ENCODE measurements around the gene ALDH7A1.

Gene ALDH7A1

DNA sequence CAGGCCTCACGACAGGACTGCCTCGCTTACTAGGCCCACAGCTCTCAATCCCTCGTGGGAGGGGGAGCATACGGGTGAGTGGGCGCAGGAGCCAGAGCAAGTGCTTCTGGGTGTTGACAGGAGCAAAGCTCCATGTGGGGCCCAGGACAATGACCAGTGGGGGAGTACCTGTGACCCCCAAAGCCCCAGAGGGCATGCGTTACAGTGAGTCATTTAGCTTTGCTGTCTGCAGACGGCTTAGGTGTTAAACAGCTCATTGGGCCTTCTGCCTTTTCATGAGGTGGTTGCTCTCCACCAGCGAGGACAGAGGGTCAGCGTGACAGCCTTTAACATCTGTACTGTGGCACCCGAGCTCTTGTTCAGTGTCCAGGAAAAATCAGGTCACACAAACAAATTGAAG is 93.6 kb downstream of the ALDH7A1 start:
- H3K27ac ChIP-seq: no peak overlapping the region
- no peak for TF ChIP-seq CTCF (conservative IDR thresholded peaks at IDR 0.05; ENCODE audit: low read depth)
- DNase-seq (ENCODE audit: low spot score): no peak
- ChIA-PET POLR2A (ENCODE audit: low non-redundant PET) (interaction anchor here (0.6 kb wide), 1 partner anchor 31 kb away, joined by 4 read pairs; no protein-coding TSS in a partner anchor), CTCF (interaction anchor here (0.6 to 1.0 kb wide), 4 partner anchors 14 to 598 kb away, joined by 3 to 6 read pairs (median 5); partner anchors contain the start of gene PHAX)

- CTCF ChIA-PET: interaction anchor here (0.6 to 1.6 kb wide), 10 partner anchors 15 to 147 kb away, joined by 3 to 5 read pairs (median 3); no protein-coding TSS in a partner anchor
- DNase-seq (ENCODE audit: low spot score): no peak
- POLR2A ChIA-PET (ENCODE audit: low non-redundant PET): no interaction called here
- H3K27ac ChIP-seq: no peak overlapping the region
- 0 out of 2 replicates have a peak, but pooled peaks have one; percentile 11 for TF ChIP-seq CTCF (conservative IDR thresholded peaks at IDR 0.05; ENCODE audit: low read depth)
Measured at GRCh38 chr5:126499853-126500342, 95.1 kb downstream of the ALDH7A1 start.

DNA sequence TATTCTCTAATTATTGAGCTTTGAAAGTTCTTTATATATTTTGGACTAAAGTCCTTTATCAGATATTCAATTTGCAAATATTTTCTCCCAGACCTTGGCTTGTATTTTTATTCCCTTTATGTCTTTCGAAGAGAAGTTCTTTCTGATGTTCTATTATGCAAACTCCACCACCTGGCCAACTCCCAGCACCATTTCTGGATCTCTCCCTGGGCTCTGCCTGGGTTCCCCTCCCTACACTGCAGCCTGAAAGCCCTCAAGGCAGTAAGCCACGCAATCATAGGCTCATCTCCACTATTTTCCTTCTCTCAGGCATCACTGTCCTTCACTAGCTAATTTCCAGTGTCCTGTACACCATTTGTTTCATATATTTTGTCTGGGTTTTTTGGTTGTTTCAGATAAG is 95.7 kb downstream of the ALDH7A1 start:
- no peak overlapping the region for H3K27ac ChIP-seq
- ChIA-PET CTCF (interaction anchor here (0.6 to 1.6 kb wide), 3 partner anchors 16 to 146 kb away, joined by 3 to 5 read pairs (median 3); no protein-coding TSS in a partner anchor), POLR2A (ENCODE audit: low non-redundant PET) (no interaction called here)
- TF ChIP-seq CTCF (conservative IDR thresholded peaks at IDR 0.05; ENCODE audit: low read depth): no peak
- no peak for DNase-seq (ENCODE audit: low spot score)

GRCh38 chr5:126497506-126497905 is 97.5 kb downstream of the ALDH7A1 start:
- no peak overlapping the region for H3K27ac ChIP-seq
- no peak for TF ChIP-seq CTCF (conservative IDR thresholded peaks at IDR 0.05; ENCODE audit: low read depth)
- DNase-seq (ENCODE audit: low spot score): no peak
- CTCF ChIA-PET: interaction anchor here (0.6 kb wide), 1 partner anchor 155 kb away, joined by 3 read pairs; no protein-coding TSS in a partner anchor
- POLR2A ChIA-PET (ENCODE audit: low non-redundant PET): no interaction called here

- no peak for DNase-seq (ENCODE audit: low spot score)
- no peak overlapping the region for H3K27ac ChIP-seq
- no peak for TF ChIP-seq CTCF (conservative IDR thresholded peaks at IDR 0.05; ENCODE audit: low read depth)
- POLR2A ChIA-PET (ENCODE audit: low non-redundant PET): no interaction called here
- CTCF ChIA-PET: interaction anchor here (0.7 kb wide), 1 partner anchor 307 kb away, joined by 3 read pairs; no protein-coding TSS in a partner anchor
Measured at GRCh38 chr5:126494393-126494792, 100.6 kb downstream of the ALDH7A1 start.

GRCh38 chr5:126492939-126493338 is 102.1 kb downstream of the ALDH7A1 start:
- POLR2A ChIA-PET (ENCODE audit: low non-redundant PET): no interaction called here

More at GRCh38 chr5:126492939-126493338, 102.1 kb downstream of the ALDH7A1 start:
- no peak overlapping the region for H3K27ac ChIP-seq
- CTCF ChIA-PET: no interaction called here
- DNase-seq (ENCODE audit: low spot score): no peak
- no peak for TF ChIP-seq CTCF (conservative IDR thresholded peaks at IDR 0.05; ENCODE audit: low read depth)
